Epithelial cell of esophagus (primary cell): Measurements from ENCODE around the gene KHDC4.

Experiments
- DNase-seq: peaks from one replicate; pipeline ENCODE4 v3.0.0; 2010; ENCODE audit warnings: low read depth
- H3K4me3 ChIP-seq: 2 replicates; pipeline ENCODE4 v1.5.1; 2011; ENCODE audit warnings: mild to moderate bottlenecking, low read length, control low read depth
- TF ChIP-seq, protein P1 (sequence below): IDR thresholded peaks from 2 replicates; pipeline ENCODE4 v1.5.1; 2011; ENCODE audit warnings: low read depth, mild to moderate bottlenecking, low read length, control low read depth, inconsistent platforms; ENCODE audit not compliant: insufficient read depth; ENCODE audit errors: missing control alignments

KHDC4 gene

DNA sequence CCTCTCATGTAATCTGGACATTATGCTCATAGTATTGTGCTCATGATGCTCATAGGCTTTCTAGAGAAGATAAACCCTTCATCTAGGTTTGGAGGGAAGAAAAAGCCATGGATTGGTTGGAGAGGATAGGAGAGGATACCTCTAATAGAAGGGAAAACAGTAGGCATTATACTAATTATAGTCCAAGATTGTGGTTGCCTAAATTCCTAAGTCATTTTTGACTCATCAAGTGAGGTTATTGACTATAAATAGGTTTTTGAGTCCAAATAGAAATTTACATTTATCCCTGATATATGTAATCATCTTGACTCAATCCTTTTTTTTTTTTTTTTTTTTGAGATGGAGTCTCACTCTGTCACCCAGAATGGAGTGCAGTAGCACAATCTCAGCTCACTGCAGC, 69.8 kb downstream of the KHDC4 start:
- DNase-seq: peak; percentile 20
- TF ChIP-seq, protein P1, sequence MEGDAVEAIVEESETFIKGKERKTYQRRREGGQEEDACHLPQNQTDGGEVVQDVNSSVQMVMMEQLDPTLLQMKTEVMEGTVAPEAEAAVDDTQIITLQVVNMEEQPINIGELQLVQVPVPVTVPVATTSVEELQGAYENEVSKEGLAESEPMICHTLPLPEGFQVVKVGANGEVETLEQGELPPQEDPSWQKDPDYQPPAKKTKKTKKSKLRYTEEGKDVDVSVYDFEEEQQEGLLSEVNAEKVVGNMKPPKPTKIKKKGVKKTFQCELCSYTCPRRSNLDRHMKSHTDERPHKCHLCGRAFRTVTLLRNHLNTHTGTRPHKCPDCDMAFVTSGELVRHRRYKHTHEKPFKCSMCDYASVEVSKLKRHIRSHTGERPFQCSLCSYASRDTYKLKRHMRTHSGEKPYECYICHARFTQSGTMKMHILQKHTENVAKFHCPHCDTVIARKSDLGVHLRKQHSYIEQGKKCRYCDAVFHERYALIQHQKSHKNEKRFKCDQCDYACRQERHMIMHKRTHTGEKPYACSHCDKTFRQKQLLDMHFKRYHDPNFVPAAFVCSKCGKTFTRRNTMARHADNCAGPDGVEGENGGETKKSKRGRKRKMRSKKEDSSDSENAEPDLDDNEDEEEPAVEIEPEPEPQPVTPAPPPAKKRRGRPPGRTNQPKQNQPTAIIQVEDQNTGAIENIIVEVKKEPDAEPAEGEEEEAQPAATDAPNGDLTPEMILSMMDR: no peak
- no peak overlapping the region for H3K4me3 ChIP-seq
